Pancreas (tissue), 10 donors: ENCODE results near the gene CPED1. TPM values are rescaled to one million over a fixed set of nuclear protein-coding genes. Genes with fewer than 3 reads are reported as not detected.

ENCODE experiments used
- ATAC-seq, 4 donors: fragments of 200-7000 bp; cut with Tn5 transposase; one replicate each; pipeline versions ENCODE4 v1.8.0 to v1.9.1; 2020; ENCODE audit warnings: mild to moderate bottlenecking in 4 of 4, moderate library complexity in 4 of 4
- DNase-seq, 6 donors: peaks; one replicate each; pipeline ENCODE4 v3.0.0-alpha.2; 2020
- FAIRE-seq: peaks from 2 replicates; lab custom pipeline; 2012; peaks lifted over from hg19 to GRCh38; lab: Jason Lieb, UNC
- H3K27ac ChIP-seq, 4 donors: fragments of 200-600 bp; sonication (generic); 1 replicate in 3 of 4; 2 replicates in 1 of 4; pipeline versions ENCODE4 v1.5.0 to v1.8.0; 2020
- H3K27me3 ChIP-seq, 4 donors: fragments of 200-600 bp; one replicate each; pipeline ENCODE4 v1.8.0; 2021
- H3K36me3 ChIP-seq, 3 donors: fragments of 200-600 bp; sonication (generic) in 1 of 3; one replicate each; pipeline versions ENCODE4 v1.5.0 to v1.8.0; 2020 to 2021
- H3K4me1 ChIP-seq, 3 donors: fragments of 200-600 bp; one replicate each; pipeline ENCODE4 v1.8.0; 2021
- H3K4me3 ChIP-seq, 4 donors: fragments of 200-600 bp; sonication (generic) in 2 of 4; one replicate each; pipeline versions ENCODE4 v1.5.0 to v1.8.0; 2020 to 2021
- H3K9me3 ChIP-seq, 4 donors: fragments of 200-600 bp; one replicate each; pipeline ENCODE4 v1.8.0; 2021
- whole genome bisulfite sequencing, 2 donors: extraction: QIAGEN DNeasy Blood & Tissue Kit; methylation state at CpG; one replicate each; pipeline ENCODE4 v1.1.7; 2013; 5-methylcytosine and 5-hydroxymethylcytosine counted together
- intact Hi-C, 3 donors: fragments of 100-400 bp; cut with DNase I; formaldehyde crosslinking; loops; one replicate each; pipeline versions ENCODE4 v1.11.1 to v1.14.2; 2022
- polyA plus RNA-seq, 2 donors: library from polyadenylated mRNA; stranded (reverse); fragments of 200-250 nt; gene quantifications; one replicate each; pipeline ENCODE4 v1.2.3, GENCODE V29; 2013
- total RNA-seq, 6 donors: library from RNA; stranded (reverse); fragmentation: NEBNext Ultra II Directional in 4 of 6; extraction: Animal tissue kit (Norgen Biotek cat#: 25700) in 4 of 6; gene quantifications; one replicate each; pipeline versions ENCODE4 v1.2.1 to v1.2.4, GENCODE V29; 2021 to 2023
- TF ChIP-seq, protein P1 (sequence below), 4 donors: fragments of 200-600 bp; sonication (generic) in 3 of 4; IDR thresholded peaks; one replicate each; pipeline versions ENCODE4 v1.5.0 to v1.8.0; 2021; ENCODE audit warnings: antibody characterized with exemption in 4 of 4
- donor health status: healthy with polysubstance abuse.
- donor health status: DM: no; HTN: no; CAD: no; lungs with moderate emphysema.
- donor health status: DM: no; HTN: no; CAD: no.
- donor health status: control.
- donor health status: control.
- donor health status: Bipolar disorder and iron deficiency.
- donor health status: DM: yes; HTN: yes; CAD: no.
- donor health status: DM: no; HTN: no; CAD: no.
- donor health status: DM: no; HTN: no; CAD: no.
- donor health status: DM: yes; HTN: yes; CAD: no.

Gene CPED1
- total and polyA plus RNA-seq, 8 donors = 0.57 to 6.1 (median 1.3) TPM

DNA sequence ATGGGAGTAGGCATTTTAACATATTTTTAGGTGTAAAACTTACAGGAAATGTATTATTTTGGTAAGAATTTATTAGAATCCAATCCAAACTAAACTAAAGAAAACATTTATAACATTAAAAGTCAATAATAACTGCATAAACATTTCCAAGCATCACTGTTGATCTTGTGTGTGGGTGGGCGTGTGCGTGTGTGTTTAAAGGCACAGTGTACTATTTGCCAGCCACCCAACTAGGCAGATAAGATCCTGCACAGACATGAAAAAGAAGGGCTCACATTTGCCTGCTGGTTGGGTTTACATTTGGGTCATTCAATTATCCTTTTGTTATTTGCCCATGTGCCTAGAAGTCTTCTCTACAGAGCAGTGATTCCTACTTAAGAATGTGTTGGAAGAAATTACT, 309.3 kb downstream of the CPED1 start:
- Histone ChIP-seq H3K36me3 (no peaks in the 10 kb centered on the region), H3K27ac (no peak overlapping the region), H3K4me3 (no peak overlapping the region), H3K27me3 (no peaks in the 10 kb centered on the region), H3K4me1 (no peaks in the 10 kb centered on the region), H3K9me3 (no peaks in the 10 kb centered on the region)
- 24 to 30% methylated on average over 2 of the region's 2 CpGs for WGBS, 2 donors
- ATAC-seq (no peak), DNase-seq (no peak), FAIRE-seq (no peak)
- TF ChIP-seq, protein P1, sequence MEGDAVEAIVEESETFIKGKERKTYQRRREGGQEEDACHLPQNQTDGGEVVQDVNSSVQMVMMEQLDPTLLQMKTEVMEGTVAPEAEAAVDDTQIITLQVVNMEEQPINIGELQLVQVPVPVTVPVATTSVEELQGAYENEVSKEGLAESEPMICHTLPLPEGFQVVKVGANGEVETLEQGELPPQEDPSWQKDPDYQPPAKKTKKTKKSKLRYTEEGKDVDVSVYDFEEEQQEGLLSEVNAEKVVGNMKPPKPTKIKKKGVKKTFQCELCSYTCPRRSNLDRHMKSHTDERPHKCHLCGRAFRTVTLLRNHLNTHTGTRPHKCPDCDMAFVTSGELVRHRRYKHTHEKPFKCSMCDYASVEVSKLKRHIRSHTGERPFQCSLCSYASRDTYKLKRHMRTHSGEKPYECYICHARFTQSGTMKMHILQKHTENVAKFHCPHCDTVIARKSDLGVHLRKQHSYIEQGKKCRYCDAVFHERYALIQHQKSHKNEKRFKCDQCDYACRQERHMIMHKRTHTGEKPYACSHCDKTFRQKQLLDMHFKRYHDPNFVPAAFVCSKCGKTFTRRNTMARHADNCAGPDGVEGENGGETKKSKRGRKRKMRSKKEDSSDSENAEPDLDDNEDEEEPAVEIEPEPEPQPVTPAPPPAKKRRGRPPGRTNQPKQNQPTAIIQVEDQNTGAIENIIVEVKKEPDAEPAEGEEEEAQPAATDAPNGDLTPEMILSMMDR (IDR thresholded peaks at IDR 0.05) = no peak
- intact Hi-C loops = no loop called here

DNA sequence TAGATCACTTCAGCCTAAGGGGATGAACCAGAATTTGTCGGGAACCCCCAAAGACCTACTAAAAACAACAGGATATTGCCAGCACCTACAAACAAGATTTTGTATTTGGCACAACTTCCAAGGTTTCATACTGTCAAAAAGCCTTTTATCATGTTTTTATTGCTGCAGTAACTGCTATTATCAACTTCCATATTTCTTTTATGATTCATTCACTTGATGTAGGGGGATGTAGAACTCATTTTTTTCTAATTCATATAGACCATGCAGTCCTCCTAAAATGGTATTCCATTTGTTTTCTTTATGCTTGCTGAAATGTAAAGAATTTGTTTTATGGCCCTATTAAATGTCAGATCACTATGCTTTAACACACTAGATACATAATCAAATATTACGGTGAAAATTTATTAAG, 310.3 kb downstream of the CPED1 start:
- FAIRE-seq = no peak
- H3K4me3 ChIP-seq = no peak overlapping the region
- H3K27me3 ChIP-seq = no peaks in the 10 kb centered on the region
- TF ChIP-seq, protein P1 (IDR thresholded peaks at IDR 0.05) = no peak
- H3K27ac ChIP-seq = no peak overlapping the region
- DNase-seq = no peak
- no peaks in the 10 kb centered on the region for H3K36me3 ChIP-seq
- 80 to 87% methylated on average over 2 of the region's 2 CpGs for WGBS, 2 donors
- no peaks in the 10 kb centered on the region for H3K9me3 ChIP-seq
- no peak for ATAC-seq
- no peaks in the 10 kb centered on the region for H3K4me1 ChIP-seq
- intact Hi-C loops = no loop called here

DNA sequence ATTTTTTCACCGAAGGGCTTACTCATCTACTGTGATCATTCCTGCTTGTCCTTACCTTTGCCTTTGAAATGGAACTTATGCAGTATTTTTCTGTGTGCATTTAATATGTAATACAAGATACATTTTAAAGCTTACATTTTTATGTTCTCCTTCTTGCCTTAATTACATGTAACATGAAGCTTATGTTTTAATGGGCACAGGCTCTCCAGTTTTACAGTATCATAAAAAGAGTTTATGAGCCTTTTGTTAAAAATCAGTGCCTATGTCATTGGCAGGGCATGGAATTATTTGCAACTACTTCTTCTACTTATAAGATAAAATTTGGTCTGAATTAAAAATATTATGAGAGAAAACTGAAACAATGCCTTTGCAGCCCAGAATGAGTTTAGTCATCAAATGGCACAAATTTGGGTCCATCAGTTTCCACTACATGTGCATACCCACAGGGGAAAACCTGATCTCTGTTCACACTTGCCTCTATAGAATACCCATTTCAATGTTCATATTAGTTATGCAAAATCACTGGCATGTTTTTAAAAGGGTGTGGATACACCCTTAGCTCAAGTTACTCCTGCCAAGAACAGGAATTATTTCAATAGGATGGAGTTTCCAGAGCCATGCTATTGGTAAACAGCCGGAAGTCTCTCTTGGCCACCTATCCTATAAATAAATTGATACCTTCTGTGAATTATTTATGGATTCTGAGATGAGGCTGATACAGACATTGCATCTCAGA, 312.3 kb downstream of the CPED1 start:
- H3K4me3 ChIP-seq = no peak overlapping the region
- TF ChIP-seq, protein P1 (IDR thresholded peaks at IDR 0.05) = no peak
- FAIRE-seq = no peak
- H3K4me1 ChIP-seq = no peaks in the 10 kb centered on the region
- intact Hi-C loops = no loop called here
- WGBS, 2 donors = 82 to 89% methylated on average over 2 of the region's 2 CpGs
- ATAC-seq = no peak
- no peaks in the 10 kb centered on the region for H3K36me3 ChIP-seq
- H3K27me3 ChIP-seq = no peaks in the 10 kb centered on the region
- no peak overlapping the region for H3K27ac ChIP-seq
- no peaks in the 10 kb centered on the region for H3K9me3 ChIP-seq
- DNase-seq = no peak

DNA sequence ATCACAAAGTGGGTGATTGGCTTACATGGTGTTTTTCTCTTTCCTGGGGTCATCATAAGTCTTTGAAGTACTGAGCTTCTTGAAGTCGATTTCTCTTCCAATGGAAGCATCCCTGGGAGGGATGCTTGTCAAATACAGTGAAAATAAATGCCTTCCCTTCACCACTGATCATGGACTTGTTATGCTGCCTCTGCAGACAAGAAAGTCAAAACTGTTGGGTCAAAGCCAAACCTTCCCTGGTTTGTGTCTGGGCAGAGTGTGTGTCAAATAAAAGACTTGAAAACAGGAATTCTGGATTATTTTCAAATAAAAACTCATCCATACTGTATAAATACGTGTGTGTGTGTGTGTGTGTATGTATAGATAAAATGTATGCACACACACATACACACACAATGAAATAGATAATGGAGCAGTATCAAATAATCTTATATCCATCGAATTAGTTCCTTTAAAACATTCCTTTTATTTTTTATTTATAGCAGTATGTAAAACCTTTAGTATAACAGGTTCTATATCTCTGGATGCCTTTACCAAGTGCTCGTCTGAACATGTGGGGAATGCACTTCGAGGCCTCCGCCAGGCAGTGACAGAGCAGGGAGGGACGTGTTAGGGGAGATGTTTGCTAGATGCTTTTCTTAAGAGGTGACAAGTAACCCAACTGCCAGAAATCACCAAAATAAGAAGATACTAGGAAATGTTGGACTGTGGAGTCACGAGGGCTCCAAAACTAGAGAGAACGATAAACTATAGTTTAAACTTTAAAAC, 313.1 kb downstream of the CPED1 start:
- ATAC-seq (no peak), DNase-seq (no peak), FAIRE-seq (no peak)
- Histone ChIP-seq H3K36me3 (no peaks in the 10 kb centered on the region), H3K4me3 (no peak overlapping the region), H3K27me3 (no peaks in the 10 kb centered on the region), H3K9me3 (no peaks in the 10 kb centered on the region), H3K4me1 (no peaks in the 10 kb centered on the region), H3K27ac (no peak overlapping the region)
- TF ChIP-seq, protein P1 (IDR thresholded peaks at IDR 0.05) = no peak
- intact Hi-C loops = no loop called here
- 72 to 75% methylated on average over 9 of the region's 9 CpGs for WGBS, 2 donors
